Cardiac fibroblast (primary cell): ENCODE measurements around the gene HECTD1.
"Not testable (repeated sequence)": the region's sequence is repeated elsewhere in the genome, so short reads cannot be mapped to it uniquely, and the experiment has no call there.

Source experiments
- DNase-seq, 2 donors: peaks; one replicate each; pipeline versions ENCODE4 v3.0.0 to v3.0.0-alpha.2; 2010; ENCODE audit warnings: low read depth in 2 of 2
- H3K4me3 ChIP-seq, 2 donors: replicated peaks in 1 of 2; 1 replicate in 1 of 2; 2 replicates in 1 of 2; pipeline ENCODE4 v1.5.1; 2011; ENCODE audit warnings: low read depth in 2 of 2, low read length in 2 of 2, mild to moderate bottlenecking in 2 of 2, moderate library complexity in 1 of 2
- TF ChIP-seq, protein P1 (sequence below): IDR thresholded peaks from one replicate; pipeline ENCODE4 v1.5.1; 2011; ENCODE audit warnings: low read depth, mild to moderate bottlenecking, low read length, inconsistent platforms

The HECTD1 gene

DNA sequence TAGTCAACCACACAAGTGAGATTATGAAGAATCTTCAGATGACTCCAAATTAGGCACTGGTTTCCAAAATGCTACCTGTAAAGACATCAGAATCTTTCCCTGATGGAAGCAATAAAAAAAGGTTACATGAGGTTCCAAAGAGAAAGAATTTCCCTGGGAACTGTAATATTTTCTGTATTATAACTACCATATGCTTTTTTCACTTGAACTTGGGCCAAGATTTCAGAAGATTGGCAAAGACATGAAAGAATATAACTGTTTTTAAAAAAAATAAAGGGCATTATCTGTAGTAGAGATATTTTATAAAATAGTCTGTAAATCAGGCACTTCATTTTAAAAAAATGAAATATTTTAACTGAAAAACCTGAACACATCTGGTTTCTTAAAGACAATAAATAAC, 12.9 kb downstream of the HECTD1 start:
- no peak overlapping the region for H3K4me3 ChIP-seq
- peak; percentile 19 to 31 for DNase-seq
- TF ChIP-seq, protein P1, sequence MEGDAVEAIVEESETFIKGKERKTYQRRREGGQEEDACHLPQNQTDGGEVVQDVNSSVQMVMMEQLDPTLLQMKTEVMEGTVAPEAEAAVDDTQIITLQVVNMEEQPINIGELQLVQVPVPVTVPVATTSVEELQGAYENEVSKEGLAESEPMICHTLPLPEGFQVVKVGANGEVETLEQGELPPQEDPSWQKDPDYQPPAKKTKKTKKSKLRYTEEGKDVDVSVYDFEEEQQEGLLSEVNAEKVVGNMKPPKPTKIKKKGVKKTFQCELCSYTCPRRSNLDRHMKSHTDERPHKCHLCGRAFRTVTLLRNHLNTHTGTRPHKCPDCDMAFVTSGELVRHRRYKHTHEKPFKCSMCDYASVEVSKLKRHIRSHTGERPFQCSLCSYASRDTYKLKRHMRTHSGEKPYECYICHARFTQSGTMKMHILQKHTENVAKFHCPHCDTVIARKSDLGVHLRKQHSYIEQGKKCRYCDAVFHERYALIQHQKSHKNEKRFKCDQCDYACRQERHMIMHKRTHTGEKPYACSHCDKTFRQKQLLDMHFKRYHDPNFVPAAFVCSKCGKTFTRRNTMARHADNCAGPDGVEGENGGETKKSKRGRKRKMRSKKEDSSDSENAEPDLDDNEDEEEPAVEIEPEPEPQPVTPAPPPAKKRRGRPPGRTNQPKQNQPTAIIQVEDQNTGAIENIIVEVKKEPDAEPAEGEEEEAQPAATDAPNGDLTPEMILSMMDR: no peak

DNA sequence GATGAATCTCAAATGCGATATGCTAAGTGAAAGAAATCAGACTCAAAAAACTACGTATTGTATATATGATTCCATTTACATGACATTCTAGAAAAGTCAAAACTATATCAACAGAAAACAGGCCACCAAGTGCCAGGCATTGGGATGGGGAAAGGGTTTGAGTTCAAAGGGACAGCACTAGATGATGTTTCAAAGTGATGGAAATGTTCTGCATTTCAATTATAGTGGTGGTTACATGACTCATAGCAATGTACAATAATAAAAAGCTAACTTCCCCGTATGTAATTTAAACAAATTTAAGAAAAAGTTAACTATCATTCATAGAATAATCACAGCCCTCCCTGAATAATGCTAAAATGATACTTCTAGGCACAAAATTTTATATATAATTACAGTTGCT, 13.5 kb downstream of the HECTD1 start:
- H3K4me3 ChIP-seq: no peak overlapping the region
- DNase-seq: peak in 1 of 2 donors; percentile 32
- TF ChIP-seq, protein P1: no peak

DNA sequence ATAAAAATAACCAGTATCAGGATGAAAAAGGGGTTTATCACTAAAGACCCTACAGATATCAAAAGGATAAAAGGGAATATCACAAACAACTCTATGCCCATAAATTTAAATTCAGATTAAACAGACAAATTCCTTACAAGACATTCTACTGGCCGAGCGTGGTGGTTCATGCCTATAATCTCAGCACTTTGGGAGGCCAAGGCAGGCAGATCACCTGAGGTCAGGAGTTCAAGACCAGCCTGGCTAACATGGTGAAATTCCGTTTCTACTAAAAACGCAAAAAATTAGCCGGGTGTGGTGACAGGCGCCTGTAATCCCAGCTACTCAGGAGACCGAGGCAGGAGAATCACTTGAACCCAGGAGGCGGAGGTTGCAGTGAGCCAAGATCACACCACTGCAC, 15.0 kb downstream of the HECTD1 start:
- not testable (repeated sequence) for DNase-seq, H3K4me3 ChIP-seq

DNA sequence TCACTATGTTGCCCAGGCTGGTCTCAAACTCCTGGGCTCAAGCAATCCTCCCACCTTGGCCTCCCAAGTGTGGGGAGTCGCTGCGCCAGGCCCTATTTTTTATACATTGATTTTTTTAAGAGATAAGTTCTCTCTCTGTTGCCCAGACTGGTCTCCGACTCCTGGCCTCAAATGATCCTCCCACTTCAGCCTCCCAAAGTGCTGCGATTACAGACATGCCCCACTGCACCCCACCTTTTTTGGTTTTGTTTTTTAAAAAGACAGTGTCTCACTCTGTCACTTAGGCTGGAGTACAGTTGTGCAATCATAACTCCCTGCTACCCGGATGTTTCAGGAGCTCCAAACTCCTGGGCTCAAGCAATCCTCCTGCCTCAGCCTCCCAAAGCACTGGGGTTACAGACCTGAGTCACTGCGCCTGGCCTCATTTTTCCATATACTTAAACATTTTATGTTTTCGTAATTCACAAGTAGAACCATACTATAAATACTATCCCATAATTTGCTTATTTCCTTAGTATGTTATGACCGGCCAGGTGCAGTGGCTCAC, 16.8 kb downstream of the HECTD1 start:
- DNase-seq: no peak
- no peak overlapping the region for H3K4me3 ChIP-seq
- TF ChIP-seq, protein P1: no peak

DNA sequence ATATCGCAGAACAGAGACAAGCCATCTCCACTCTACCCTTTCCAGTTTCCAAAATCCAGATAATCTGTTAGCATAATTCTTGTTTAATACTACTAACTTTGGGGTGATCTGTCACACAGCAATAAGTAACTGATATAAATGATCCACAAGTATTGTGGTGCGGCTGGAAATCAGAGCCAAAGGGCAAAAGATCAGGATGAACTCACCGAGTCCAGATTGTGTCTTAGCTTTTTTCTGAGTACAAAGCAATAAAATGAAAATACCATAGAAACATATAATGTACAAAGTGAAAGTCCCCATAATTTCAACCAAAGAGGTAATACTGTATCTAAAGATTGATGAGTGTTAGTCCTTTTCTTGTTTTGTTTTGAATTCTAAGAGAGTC, 17.4 kb downstream of the HECTD1 start:
- H3K4me3 ChIP-seq: no peak overlapping the region
- no peak for DNase-seq
- TF ChIP-seq, protein P1: no peak

DNA sequence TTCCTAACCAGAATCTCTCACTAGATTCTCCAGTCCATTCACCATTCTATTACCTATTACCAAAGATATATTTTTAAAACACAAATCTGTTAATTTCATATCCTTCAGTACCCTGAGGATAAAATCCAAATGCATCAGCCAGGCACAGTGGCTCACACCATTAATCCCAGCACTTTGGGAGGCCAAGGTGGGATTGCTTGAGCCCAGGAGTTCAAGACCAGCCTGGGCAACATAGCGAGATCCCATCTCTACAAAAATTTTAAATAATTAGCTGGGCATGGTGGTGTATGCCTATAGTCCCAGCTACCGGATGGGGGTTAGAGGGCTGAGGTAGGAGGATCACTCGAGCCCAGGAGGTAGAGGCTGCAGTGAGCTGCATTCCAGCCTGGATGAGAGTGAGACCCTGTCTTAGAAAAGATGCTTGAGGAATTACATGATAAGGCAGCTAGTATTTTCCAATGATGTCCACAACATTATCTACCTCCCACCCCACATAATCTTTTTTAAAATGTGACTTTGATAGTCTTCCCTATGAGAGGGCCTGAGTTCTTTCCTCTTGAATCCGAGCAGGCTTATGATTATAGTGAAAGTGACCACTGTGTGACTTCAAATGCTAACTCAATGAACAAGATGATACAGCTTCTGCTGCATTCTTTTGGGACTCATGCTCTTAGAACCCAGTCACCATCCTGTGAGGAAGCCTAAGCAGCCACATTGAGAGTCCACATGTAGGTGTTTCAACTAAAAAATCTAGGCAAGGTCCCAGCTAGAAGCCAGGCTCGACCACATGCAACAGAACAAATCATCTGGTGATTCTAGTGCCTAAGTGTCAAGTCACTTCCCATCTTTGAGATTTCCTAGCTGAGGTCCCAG, 18.0 kb downstream of the HECTD1 start:
- TF ChIP-seq, protein P1: no peak
- no peak for DNase-seq

DNA sequence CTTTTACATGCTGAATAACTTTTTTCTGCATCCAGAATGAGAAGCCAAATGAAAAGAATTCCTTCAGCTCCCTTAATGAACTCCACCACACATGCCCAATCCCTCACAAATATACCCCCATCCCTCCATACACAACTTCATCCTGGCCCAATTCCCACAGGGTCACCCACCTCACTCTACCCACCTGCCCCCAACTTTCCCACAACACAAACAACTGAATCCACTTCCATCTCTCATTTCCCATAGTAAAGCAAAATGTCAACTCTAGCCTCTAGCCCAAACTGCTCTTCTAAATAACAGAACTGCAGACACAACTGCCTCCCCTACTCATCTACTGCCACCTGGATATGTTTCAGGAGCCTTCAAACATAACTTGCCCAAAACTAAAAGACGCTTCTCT, 18.8 kb downstream of the HECTD1 start:
- no peak overlapping the region for H3K4me3 ChIP-seq
- TF ChIP-seq, protein P1: no peak
- no peak for DNase-seq

More for the DNA sequence above, 18.0 kb downstream of the HECTD1 start:
- no peak overlapping the region for H3K4me3 ChIP-seq

DNA sequence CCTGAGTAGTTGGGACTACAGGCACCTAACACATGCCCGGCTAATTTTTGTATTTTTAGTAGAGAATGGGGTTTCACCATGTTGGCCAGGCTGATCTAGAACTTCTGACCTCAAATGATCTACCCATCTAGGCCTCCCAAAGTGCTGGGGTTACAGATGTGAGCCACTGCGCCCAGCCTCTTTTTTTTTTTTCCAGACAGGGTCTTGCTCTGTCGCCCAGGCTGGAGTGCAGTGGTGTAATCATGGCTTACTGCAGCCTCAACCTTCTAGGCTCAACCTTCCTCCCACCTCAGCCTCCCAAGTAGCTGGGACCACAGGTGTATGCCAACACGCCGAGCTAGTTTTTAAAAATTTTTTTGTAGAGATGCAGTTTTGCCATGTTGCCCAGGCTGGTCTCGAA, 25.6 kb downstream of the HECTD1 start:
- DNase-seq, H3K4me3 ChIP-seq: not testable (repeated sequence)
